Neuron (in vitro differentiated cells): Measurements from ENCODE around the gene SYTL1.

Source experiments
- H2AFZ ChIP-seq: one replicate; pipeline ENCODE4 v1.6.1; 2013; ENCODE audit warnings: low read depth, mild to moderate bottlenecking, inconsistent platforms, low read length, moderate library complexity
- H3K27me3 ChIP-seq: one replicate; pipeline ENCODE4 v1.6.1; 2013; ENCODE audit warnings: low read length; ENCODE audit not compliant: insufficient read depth
- H3K36me3 ChIP-seq: one replicate; pipeline ENCODE4 v1.6.1; 2013; ENCODE audit warnings: low read length; ENCODE audit not compliant: insufficient read depth
- H3K4me1 ChIP-seq: one replicate; pipeline ENCODE4 v1.6.1; 2013; ENCODE audit warnings: low read length; ENCODE audit not compliant: insufficient read depth
- H3K4me3 ChIP-seq: 2 replicates; pipeline ENCODE4 v1.5.1; 2013; ENCODE audit warnings: mild to moderate bottlenecking, low read length, moderate library complexity
- H3K9me3 ChIP-seq: one replicate; pipeline ENCODE4 v1.6.1; 2013; ENCODE audit warnings: low read length

SYTL1 gene

GRCh38 chr1:27343639-27344025 lies 1.8 kb downstream of the SYTL1 start:
- Histone ChIP-seq H2AFZ (no peak overlapping the region), H3K4me3 (no peak overlapping the region)

GRCh38 chr1:27345272-27345671 lies 3.5 kb downstream of the SYTL1 start:
- H3K27me3 ChIP-seq: no peaks in the 10 kb centered on the region
- H3K4me1 ChIP-seq: peaks cover 20% of the 10 kb centered on the region
- no peak overlapping the region for H3K4me3 ChIP-seq
- no peaks in the 10 kb centered on the region for H3K36me3 ChIP-seq
- H3K9me3 ChIP-seq: no peaks in the 10 kb centered on the region
- no peak overlapping the region for H2AFZ ChIP-seq

More at GRCh38 chr1:27343639-27344025, 1.8 kb downstream of the SYTL1 start:
- Histone ChIP-seq H3K27me3 (no peaks in the 10 kb centered on the region), H3K9me3 (no peaks in the 10 kb centered on the region), H3K36me3 (no peaks in the 10 kb centered on the region), H3K4me1 (peaks cover 28% of the 10 kb centered on the region)

GRCh38 chr1:27346357-27346756 lies 4.5 kb downstream of the SYTL1 start:
- Histone ChIP-seq H3K4me1 (peaks cover 20% of the 10 kb centered on the region), H3K27me3 (no peaks in the 10 kb centered on the region), H2AFZ (no peak overlapping the region), H3K36me3 (no peaks in the 10 kb centered on the region), H3K9me3 (no peaks in the 10 kb centered on the region), H3K4me3 (no peak overlapping the region)

GRCh38 chr1:27346991-27347624 lies 5.3 kb downstream of the SYTL1 start:
- Histone ChIP-seq H3K9me3 (no peaks in the 10 kb centered on the region), H3K4me3 (no peak overlapping the region), H2AFZ (no peak overlapping the region), H3K4me1 (peaks cover 12% of the 10 kb centered on the region), H3K36me3 (no peaks in the 10 kb centered on the region), H3K27me3 (no peaks in the 10 kb centered on the region)

GRCh38 chr1:27348861-27349783 lies 7.3 kb downstream of the SYTL1 start:
- Histone ChIP-seq H3K36me3 (no peaks in the 10 kb centered on the region), H3K27me3 (no peaks in the 10 kb centered on the region), H3K4me1 (no peaks in the 10 kb centered on the region), H3K9me3 (no peaks in the 10 kb centered on the region), H3K4me3 (peak overlapping the region; percentile 31), H2AFZ (no peak overlapping the region)

- Histone ChIP-seq H2AFZ (no peak overlapping the region), H3K4me1 (no peaks in the 10 kb centered on the region), H3K27me3 (no peaks in the 10 kb centered on the region), H3K9me3 (no peaks in the 10 kb centered on the region), H3K36me3 (no peaks in the 10 kb centered on the region), H3K4me3 (no peak overlapping the region)
Observed at GRCh38 chr1:27349784-27350662, 8.2 kb downstream of the SYTL1 start.

- no peaks in the 10 kb centered on the region for H3K9me3 ChIP-seq
- H3K4me1 ChIP-seq: no peaks in the 10 kb centered on the region
- peak overlapping the region; percentile 12 for H3K4me3 ChIP-seq
- peaks cover 7% of the 10 kb centered on the region for H3K36me3 ChIP-seq
- H2AFZ ChIP-seq: peak overlapping the region; percentile 51
- no peaks in the 10 kb centered on the region for H3K27me3 ChIP-seq
Observed at GRCh38 chr1:27350663-27351540, 9.1 kb downstream of the SYTL1 start.

- Histone ChIP-seq H3K4me1 (no peaks in the 10 kb centered on the region), H3K9me3 (no peaks in the 10 kb centered on the region), H3K4me3 (peak overlapping the region; percentile 12), H3K27me3 (no peaks in the 10 kb centered on the region), H3K36me3 (peaks cover 7% of the 10 kb centered on the region), H2AFZ (peak overlapping the region; percentile 51)
Observed at GRCh38 chr1:27351541-27352107, 9.8 kb downstream of the SYTL1 start.

GRCh38 chr1:27353166-27353565 lies 11.3 kb downstream of the SYTL1 start:
- H3K4me1 ChIP-seq: no peaks in the 10 kb centered on the region
- no peaks in the 10 kb centered on the region for H3K27me3 ChIP-seq
- H2AFZ ChIP-seq: no peak overlapping the region
- H3K36me3 ChIP-seq: peaks cover 7% of the 10 kb centered on the region
- no peak overlapping the region for H3K4me3 ChIP-seq
- H3K9me3 ChIP-seq: no peaks in the 10 kb centered on the region

- no peaks in the 10 kb centered on the region for H3K9me3 ChIP-seq
- H3K36me3 ChIP-seq: peaks cover 7% of the 10 kb centered on the region
- no peaks in the 10 kb centered on the region for H3K4me1 ChIP-seq
- H2AFZ ChIP-seq: no peak overlapping the region
- no peak overlapping the region for H3K4me3 ChIP-seq
- no peaks in the 10 kb centered on the region for H3K27me3 ChIP-seq
Observed at GRCh38 chr1:27353629-27354028, 11.8 kb downstream of the SYTL1 start.

GRCh38 chr1:27355683-27356082 lies 13.9 kb downstream of the SYTL1 start:
- Histone ChIP-seq H3K27me3 (no peaks in the 10 kb centered on the region), H3K4me3 (no peak overlapping the region), H3K4me1 (no peaks in the 10 kb centered on the region), H3K9me3 (no peaks in the 10 kb centered on the region), H2AFZ (no peak overlapping the region), H3K36me3 (peaks cover 7% of the 10 kb centered on the region)

- Histone ChIP-seq H3K4me3 (no peak overlapping the region), H3K36me3 (peaks cover 7% of the 10 kb centered on the region), H2AFZ (no peak overlapping the region)
Observed at GRCh38 chr1:27356277-27356618, 14.4 kb downstream of the SYTL1 start.

More at GRCh38 chr1:27356277-27356618, 14.4 kb downstream of the SYTL1 start:
- Histone ChIP-seq H3K27me3 (no peaks in the 10 kb centered on the region), H3K4me1 (no peaks in the 10 kb centered on the region), H3K9me3 (no peaks in the 10 kb centered on the region)
